Endothelial cell of umbilical vein (primary cell): ENCODE data around the gene VAT1. TPM values are rescaled to one million over a fixed set of nuclear protein-coding genes. Genes with fewer than 3 reads are reported as not detected.

Experiments used
- BruUV-seq: library from RNA; stranded (reverse); fragments of 400-500 nt; replicated peaks from 2 replicates; lab custom pipeline; 2021; lab: Mats Ljungman, UMichigan
- CTCF ChIA-PET: fragments of 300-600, 350-600 bp; sonication (Branson Sonifier 250); formaldehyde crosslinking; loops from one replicate; lab custom pipeline; 2021; ENCODE audit warnings: antibody characterized with exemption, inconsistent platforms; lab: Charles Lee
- POLR2A ChIA-PET: fragments of 300-600, 350-600 bp; sonication (Branson Sonifier 250); formaldehyde crosslinking; loops from one replicate; lab custom pipeline; 2021; ENCODE audit warnings: antibody characterized with exemption, inconsistent platforms; lab: Charles Lee
- DNase-seq: peaks from one replicate; pipeline ENCODE4 v3.0.0-alpha.2; 2011; ENCODE audit warnings: low read depth, low spot score
- FAIRE-seq: peaks from 2 replicates; lab custom pipeline; 2011; peaks lifted over from hg19 to GRCh38; lab: Jason Lieb, UNC
- H2AFZ ChIP-seq: 2 replicates; pipeline ENCODE4 v1.6.0; 2012; ENCODE audit warnings: low read depth, low read length, control low read depth, inconsistent platforms
- H3K27ac ChIP-seq: 2 replicates; pipeline ENCODE4 v1.5.1; 2011; ENCODE audit warnings: low read depth, mild to moderate bottlenecking, control low read depth, low read length, moderate library complexity; ENCODE audit not compliant: insufficient read depth
- H3K27me3 ChIP-seq, 2 experiments: 2 replicates each; pipeline versions ENCODE4 v1.6.0 to v1.6.1; 2011; ENCODE audit warnings: low read length in 2 of 2, mixed read lengths in 1 of 2; ENCODE audit not compliant: control insufficient read depth in 2 of 2, insufficient read depth in 2 of 2
- H3K36me3 ChIP-seq, 2 experiments: 2 replicates in 1 of 2; 3 replicates in 1 of 2; pipeline ENCODE4 v1.5.1; 2011; ENCODE audit warnings: low read length in 2 of 2, mild to moderate bottlenecking in 1 of 2, moderate library complexity in 1 of 2; ENCODE audit not compliant: control insufficient read depth in 2 of 2, insufficient read depth in 2 of 2; ENCODE audit errors: extremely low read depth in 1 of 2
- H3K4me1 ChIP-seq: 3 replicates; pipeline ENCODE4 v1.5.1; 2011; ENCODE audit warnings: mild to moderate bottlenecking, low read length; ENCODE audit not compliant: control insufficient read depth, insufficient read depth; ENCODE audit errors: extremely low read depth
- H3K4me2 ChIP-seq: 2 replicates; pipeline ENCODE4 v1.6.1; 2011; ENCODE audit warnings: low read length, control low read depth, mixed read lengths; ENCODE audit not compliant: insufficient read depth
- H3K4me3 ChIP-seq, 3 experiments: fragments of 200-600 bp in 1 of 3; sonication (generic), shearing (Covaris generic) in 1 of 3; replicated peaks in 1 of 3; 2 replicates each; pipeline ENCODE4 v1.5.1; 2011 to 2016; ENCODE audit warnings: control low read depth in 3 of 3, low read length in 3 of 3, mild to moderate bottlenecking in 2 of 3, inconsistent platforms in 1 of 3, low read depth in 1 of 3, moderate library complexity in 1 of 3; ENCODE audit not compliant: insufficient read depth in 1 of 3
- H3K79me2 ChIP-seq: 2 replicates; pipeline ENCODE4 v1.6.0; 2012; ENCODE audit warnings: low read length, inconsistent platforms; ENCODE audit not compliant: control insufficient read depth, insufficient read depth
- H3K9ac ChIP-seq: replicated peaks from 2 replicates; pipeline ENCODE3; 2011; ENCODE audit warnings: low read length, control low read depth; ENCODE audit not compliant: insufficient read depth; ENCODE audit errors: extremely low read depth
- H3K9me1 ChIP-seq: replicated peaks from 3 replicates; pipeline ENCODE4 v1.6.0; 2011; ENCODE audit warnings: mild to moderate bottlenecking, low read length; ENCODE audit not compliant: control insufficient read depth, insufficient read depth; ENCODE audit errors: extremely low read depth
- H3K9me3 ChIP-seq: replicated peaks from 2 replicates; pipeline ENCODE4 v1.5.1; 2012; ENCODE audit warnings: low read length, inconsistent platforms; ENCODE audit not compliant: control insufficient read depth, insufficient read depth
- H4K20me1 ChIP-seq: replicated peaks from 2 replicates; pipeline ENCODE3; 2011; ENCODE audit warnings: mild to moderate bottlenecking, low read length; ENCODE audit not compliant: control insufficient read depth, insufficient read depth; ENCODE audit errors: extremely low read depth
- EZH2 ChIP-seq: IDR thresholded peaks from 2 replicates; pipeline ENCODE4 v1.6.1; 2012; ENCODE audit warnings: borderline replicate concordance, low read depth, mild to moderate bottlenecking, moderate library complexity, low read length, inconsistent platforms; ENCODE audit not compliant: severe bottlenecking
- FOS ChIP-seq: IDR thresholded peaks from 2 replicates; pipeline ENCODE4 v1.6.1; 2011; ENCODE audit warnings: mild to moderate bottlenecking, low read length, moderate library complexity, borderline replicate concordance; ENCODE audit not compliant: insufficient read depth
- GATA2 ChIP-seq: IDR thresholded peaks from 2 replicates; pipeline ENCODE4 v1.7.0; 2011; ENCODE audit warnings: low read depth, mild to moderate bottlenecking, moderate library complexity, mixed read lengths, low read length; ENCODE audit not compliant: insufficient read length, insufficient read depth
- JUN ChIP-seq: IDR thresholded peaks from 2 replicates; pipeline ENCODE4 v1.6.1; 2011; ENCODE audit warnings: borderline replicate concordance, low read depth; ENCODE audit not compliant: insufficient read length, insufficient read depth
- MAX ChIP-seq: IDR thresholded peaks from 2 replicates; pipeline ENCODE4 v1.6.1; 2011; ENCODE audit not compliant: insufficient read depth, insufficient read length
- MYC ChIP-seq: IDR thresholded peaks from one replicate; pipeline ENCODE4 v1.6.1; 2011; ENCODE audit warnings: mild to moderate bottlenecking, low read depth, low read length
- POLR2A ChIP-seq: IDR thresholded peaks from 2 replicates; pipeline ENCODE4 v1.6.1; 2012; ENCODE audit warnings: low read depth, mild to moderate bottlenecking, control low read depth, low read length
- POLR2AphosphoS5 ChIP-seq: IDR thresholded peaks from 2 replicates; pipeline ENCODE4 v1.6.1; 2012; ENCODE audit warnings: low read depth, mild to moderate bottlenecking, control low read depth, low read length, moderate library complexity; ENCODE audit not compliant: insufficient read depth
- dilution Hi-C: fragments of 300-500 bp; cut with MboI; formaldehyde crosslinking; loops from one replicate; pipeline ENCODE4 v1.15.0; 2019; ENCODE audit warnings: low sequenced_read_pairs; ENCODE audit not compliant: extremely low pct_ligation_motif_present
- intact Hi-C: fragments of 100-400 bp; cut with micrococcal nuclease; formaldehyde crosslinking; loops from one replicate; pipeline ENCODE4 v1.10.0; 2022
- polyA plus RNA-seq, 4 experiments: library from polyadenylated mRNA; depleted of rRNA in 3 of 4; stranded (reverse) in 3 of 4; unstranded in 1 of 4; fragments of >200 nt; gene quantifications; 2 replicates each; pipeline versions ENCODE4 v1.2.1 to v1.2.3, GENCODE V29; 2011 to 2012; ENCODE audit warnings: missing spikeins in 1 of 4
- total RNA-seq: library from RNA; stranded (reverse); gene quantifications from 2 replicates; pipeline ENCODE4 v1.2.3, GENCODE V29; 2021
- TF ChIP-seq, protein P1 (sequence below), 2 donors: IDR thresholded peaks; 1 replicate in 1 of 2; 2 replicates in 1 of 2; pipeline ENCODE4 v1.5.1; 2011; ENCODE audit warnings: low read length in 2 of 2, mild to moderate bottlenecking in 2 of 2, moderate library complexity in 2 of 2, control low read depth in 1 of 2, inconsistent platforms in 1 of 2, low read depth in 1 of 2; ENCODE audit not compliant: insufficient read depth in 1 of 2; ENCODE audit errors: extremely low read depth in 1 of 2

Gene VAT1
- total and polyA plus RNA-seq, 2 donors (not counting 3 experiments of a cell fraction or from before 2014, with no cell fraction given), result 339 to 482 TPM

- H3K4me1 ChIP-seq, result peaks cover 3% of the 10 kb centered on the region
- no peak overlapping the region for H3K27ac ChIP-seq
- POLR2A ChIA-PET, result no interaction called here
- H3K27me3 ChIP-seq, result peaks cover 0 to 1% of the 10 kb centered on the region in 2 experiments
- no peak for DNase-seq
- intact Hi-C loops, result loop anchor here (2.0 kb wide), 1 partner anchor 99 kb away; the partner anchor contains the start of gene BRCA1
- no peak overlapping the region for H3K4me3 ChIP-seq
- H3K79me2 ChIP-seq, result peaks cover 11% of the 10 kb centered on the region
- no peak overlapping the region for H2AFZ ChIP-seq
- no peaks in the 10 kb centered on the region for H3K9me1 ChIP-seq
- BruUV-seq, result no TSS peak
- H3K9ac ChIP-seq, result no peak overlapping the region
- H3K4me2 ChIP-seq, result no peak overlapping the region
- CTCF ChIA-PET, result interaction anchor here (0.6 kb wide), 2 partner anchors 146 to 322 kb away, joined by 3 read pairs; partner anchors contain the start of gene NBR1
- H4K20me1 ChIP-seq, result no peaks in the 10 kb centered on the region
- H3K36me3 ChIP-seq, result no peaks in the 10 kb centered on the region
- H3K9me3 ChIP-seq, result no peaks in the 10 kb centered on the region
- dilution Hi-C loops, result no loop called here
- no peak for FAIRE-seq
- TF ChIP-seq, protein P1, sequence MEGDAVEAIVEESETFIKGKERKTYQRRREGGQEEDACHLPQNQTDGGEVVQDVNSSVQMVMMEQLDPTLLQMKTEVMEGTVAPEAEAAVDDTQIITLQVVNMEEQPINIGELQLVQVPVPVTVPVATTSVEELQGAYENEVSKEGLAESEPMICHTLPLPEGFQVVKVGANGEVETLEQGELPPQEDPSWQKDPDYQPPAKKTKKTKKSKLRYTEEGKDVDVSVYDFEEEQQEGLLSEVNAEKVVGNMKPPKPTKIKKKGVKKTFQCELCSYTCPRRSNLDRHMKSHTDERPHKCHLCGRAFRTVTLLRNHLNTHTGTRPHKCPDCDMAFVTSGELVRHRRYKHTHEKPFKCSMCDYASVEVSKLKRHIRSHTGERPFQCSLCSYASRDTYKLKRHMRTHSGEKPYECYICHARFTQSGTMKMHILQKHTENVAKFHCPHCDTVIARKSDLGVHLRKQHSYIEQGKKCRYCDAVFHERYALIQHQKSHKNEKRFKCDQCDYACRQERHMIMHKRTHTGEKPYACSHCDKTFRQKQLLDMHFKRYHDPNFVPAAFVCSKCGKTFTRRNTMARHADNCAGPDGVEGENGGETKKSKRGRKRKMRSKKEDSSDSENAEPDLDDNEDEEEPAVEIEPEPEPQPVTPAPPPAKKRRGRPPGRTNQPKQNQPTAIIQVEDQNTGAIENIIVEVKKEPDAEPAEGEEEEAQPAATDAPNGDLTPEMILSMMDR (IDR thresholded peaks at IDR 0.05; ENCODE audit: extremely low read depth in 1 of 2, insufficient read depth in 1 of 2, low read depth in 1 of 2, low read length in 2 of 2), result no peak
- TF ChIP-seq MYC (no peak), JUN (no peak), FOS (no peak), POLR2A (no peak), POLR2AphosphoS5 (no peak), EZH2 (no peak), MAX (no peak), GATA2 (no peak)
Measured at GRCh38 chr17:43025766-43026537, 3.8 kb upstream of the VAT1 start.
